GM10266 (cell line): Measurements from ENCODE around the gene NANOGP8.

Experiments used
- DNase-seq: peaks from one replicate; pipeline ENCODE4 v3.0.0; 2012; ENCODE audit errors: extremely low spot score
- TF ChIP-seq, protein P1 (sequence below): IDR thresholded peaks from 2 replicates; pipeline ENCODE4 v1.5.1; 2012; ENCODE audit warnings: mild to moderate bottlenecking, low read depth; ENCODE audit not compliant: control insufficient read depth, insufficient read depth; ENCODE audit errors: missing control alignments

NANOGP8 gene

DNA sequence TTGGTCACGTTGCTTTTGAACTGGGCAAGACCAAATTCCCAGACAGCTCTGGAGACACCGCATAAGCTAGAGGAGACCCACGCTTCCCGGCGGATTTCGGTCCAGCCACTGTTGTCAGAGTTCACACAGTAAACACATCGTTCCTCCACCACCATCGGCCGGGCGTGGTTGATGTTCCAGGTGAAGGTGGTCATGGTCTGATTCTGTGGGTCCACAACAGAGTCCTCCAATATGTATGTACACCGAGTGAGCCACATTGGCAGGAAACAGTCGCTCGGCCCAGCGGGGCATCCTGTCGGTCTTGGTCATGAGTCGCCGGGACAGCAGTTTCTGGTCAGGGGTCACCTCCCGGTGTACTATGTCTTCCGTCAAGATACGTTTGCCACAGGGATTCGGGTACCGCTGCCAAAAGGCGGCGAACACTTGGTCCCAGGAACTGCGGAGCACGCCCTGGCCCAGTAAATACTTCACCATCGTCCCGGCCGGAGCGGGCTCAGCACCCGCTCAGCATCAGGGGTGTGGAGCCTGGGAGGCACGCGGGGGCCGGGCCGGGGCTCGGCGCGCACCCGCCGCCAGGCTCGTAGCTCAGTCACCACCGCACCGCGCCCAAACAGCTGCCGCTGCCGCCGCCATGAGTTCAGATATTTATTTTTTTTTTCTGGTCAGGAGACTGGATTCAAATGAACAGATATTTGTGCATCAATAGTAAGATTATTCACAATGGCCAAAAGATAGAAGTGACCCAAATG lies 36.7 kb upstream of the NANOGP8 start:
- TF ChIP-seq, protein P1, sequence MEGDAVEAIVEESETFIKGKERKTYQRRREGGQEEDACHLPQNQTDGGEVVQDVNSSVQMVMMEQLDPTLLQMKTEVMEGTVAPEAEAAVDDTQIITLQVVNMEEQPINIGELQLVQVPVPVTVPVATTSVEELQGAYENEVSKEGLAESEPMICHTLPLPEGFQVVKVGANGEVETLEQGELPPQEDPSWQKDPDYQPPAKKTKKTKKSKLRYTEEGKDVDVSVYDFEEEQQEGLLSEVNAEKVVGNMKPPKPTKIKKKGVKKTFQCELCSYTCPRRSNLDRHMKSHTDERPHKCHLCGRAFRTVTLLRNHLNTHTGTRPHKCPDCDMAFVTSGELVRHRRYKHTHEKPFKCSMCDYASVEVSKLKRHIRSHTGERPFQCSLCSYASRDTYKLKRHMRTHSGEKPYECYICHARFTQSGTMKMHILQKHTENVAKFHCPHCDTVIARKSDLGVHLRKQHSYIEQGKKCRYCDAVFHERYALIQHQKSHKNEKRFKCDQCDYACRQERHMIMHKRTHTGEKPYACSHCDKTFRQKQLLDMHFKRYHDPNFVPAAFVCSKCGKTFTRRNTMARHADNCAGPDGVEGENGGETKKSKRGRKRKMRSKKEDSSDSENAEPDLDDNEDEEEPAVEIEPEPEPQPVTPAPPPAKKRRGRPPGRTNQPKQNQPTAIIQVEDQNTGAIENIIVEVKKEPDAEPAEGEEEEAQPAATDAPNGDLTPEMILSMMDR, result no peak
- DNase-seq, result no peak

DNA sequence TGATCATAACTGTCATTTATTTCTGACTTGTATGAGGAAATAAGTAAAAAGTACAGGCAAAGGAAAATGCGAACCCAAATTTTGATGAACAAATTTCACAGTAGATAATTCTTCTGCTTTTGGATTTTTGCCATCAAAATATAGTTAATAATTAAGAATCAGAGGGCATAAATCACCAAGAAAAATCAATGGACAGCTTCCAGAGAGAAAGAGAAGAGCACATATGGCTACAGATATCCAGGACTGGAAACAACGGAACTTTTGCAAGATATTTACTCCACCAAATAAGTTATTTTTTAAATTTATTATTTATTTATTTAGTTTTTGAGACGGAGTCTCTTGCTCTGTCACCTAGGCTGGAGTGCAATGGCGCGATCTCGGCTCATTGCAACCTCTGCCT lies 35.1 kb upstream of the NANOGP8 start:
- TF ChIP-seq, protein P1, result no peak
- no peak for DNase-seq

DNA sequence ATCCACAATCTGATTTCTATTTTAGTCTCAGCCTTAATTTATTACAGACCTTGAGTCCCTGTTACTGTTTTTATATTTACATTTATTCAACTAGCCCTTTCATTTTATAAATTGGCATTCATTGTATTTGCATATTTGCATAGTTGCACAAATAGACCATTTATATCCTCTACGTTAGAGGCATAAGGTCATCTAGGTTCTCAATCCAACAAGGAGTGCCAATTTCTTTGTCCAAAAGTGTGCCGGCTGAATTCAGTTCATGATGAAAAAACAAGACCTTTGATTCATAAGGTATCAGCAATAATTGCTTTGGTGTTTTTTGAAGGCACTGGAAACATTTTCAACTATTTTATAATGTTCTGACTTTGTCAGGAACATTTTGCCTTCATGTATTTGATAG lies 33.9 kb upstream of the NANOGP8 start:
- TF ChIP-seq, protein P1, result no peak
- no peak for DNase-seq

- DNase-seq, result no peak
- TF ChIP-seq, protein P1, result no peak
Observed at GRCh38 chr15:35117543-35118265, 32.6 kb upstream of the NANOGP8 start.

DNA sequence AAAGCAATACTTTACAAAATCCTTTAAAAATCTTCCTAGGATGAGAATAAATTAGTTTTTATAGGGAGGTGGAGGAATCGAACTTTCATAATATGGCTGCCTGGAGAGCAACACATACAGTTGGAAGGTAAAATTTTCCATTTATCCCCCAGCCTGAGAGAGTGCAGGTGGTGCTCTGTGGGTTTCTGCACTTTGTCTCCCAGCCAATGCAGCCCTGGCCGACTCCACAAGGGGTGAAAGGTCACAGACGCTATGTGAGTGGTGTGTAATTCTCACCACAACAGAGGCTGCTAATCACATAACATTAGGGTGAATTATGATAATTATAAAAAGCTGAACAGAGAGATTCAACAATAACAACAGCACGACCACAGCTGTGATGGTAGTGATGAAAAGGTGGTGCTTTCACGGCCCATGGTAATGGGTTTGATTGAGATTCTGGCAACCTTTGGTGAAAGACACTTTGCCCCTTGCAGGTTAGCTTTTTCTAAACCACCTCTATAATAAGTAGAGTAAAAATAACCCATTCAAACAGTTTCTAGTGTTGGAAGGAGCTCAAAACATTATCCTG lies 30.1 kb upstream of the NANOGP8 start:
- DNase-seq, result no peak

DNA sequence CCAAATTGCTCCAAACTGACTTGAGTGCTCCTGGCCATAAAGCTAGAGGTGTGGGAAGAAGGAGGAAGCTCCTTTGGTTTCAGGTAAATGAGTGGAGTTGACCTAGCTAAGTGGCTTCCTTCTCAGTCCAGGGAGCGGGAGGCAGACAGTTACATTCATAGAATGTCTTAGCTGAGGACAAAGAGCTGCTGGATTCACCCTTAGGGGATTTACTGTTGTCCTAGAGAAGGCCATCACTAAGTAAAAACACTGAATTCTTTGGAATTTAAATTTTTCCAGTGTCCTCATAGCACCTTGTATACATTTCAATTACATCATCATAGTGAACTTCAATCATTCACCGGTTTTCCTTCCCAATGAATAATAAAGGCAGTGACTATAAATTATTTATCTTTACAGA lies 27.3 kb upstream of the NANOGP8 start:
- no peak for DNase-seq
- TF ChIP-seq, protein P1, result no peak

More for the DNA sequence above, 30.1 kb upstream of the NANOGP8 start:
- TF ChIP-seq, protein P1, result no peak

DNA sequence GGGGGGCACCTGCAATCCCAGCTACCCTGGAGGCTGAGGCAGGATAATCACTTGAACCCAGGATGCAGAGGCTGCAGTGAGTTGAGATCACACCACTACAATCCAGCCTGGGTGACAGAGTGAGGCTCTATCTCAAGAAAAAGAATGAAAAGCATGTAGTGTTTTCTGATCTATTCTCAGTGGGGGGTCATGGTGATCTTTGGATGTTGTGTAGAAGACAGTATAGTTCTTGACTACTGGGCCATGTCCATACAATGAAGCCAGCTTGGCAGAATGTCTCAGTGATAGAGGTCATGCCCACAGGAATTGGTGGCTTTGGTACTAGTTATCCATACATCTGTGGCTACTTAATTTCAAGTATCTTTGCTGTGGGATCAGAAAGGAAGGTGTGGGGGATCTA lies 26.8 kb upstream of the NANOGP8 start:
- TF ChIP-seq, protein P1, result no peak
- DNase-seq, result no peak
